ENCODE measurements around the gene CYBC1. TPM values are rescaled to one million over a fixed set of nuclear protein-coding genes. Genes with fewer than 3 reads are reported as not detected.

CYBC1 gene
- polyA plus RNA-seq, 2 of the 4 experiments (the other 2 are of a cell fraction), result 81.8 to 86.5 TPM

- ATAC-seq (no peak), FAIRE-seq (no peak), DNase-seq (ENCODE audit: low read depth in 1 of 2, low spot score in 1 of 2) (no peak)
- H3K4me2 ChIP-seq, result no peak overlapping the region
- ChIA-PET POLR2A (no interaction called here), CTCF (no interaction called here)
- H3K4me3 ChIP-seq, result no peak overlapping the region
- 88% methylated on average over 22 of the region's 22 CpGs for WGBS (ENCODE audit: missing lambda C conversion rate)
- no peak overlapping the region for H3K27ac ChIP-seq
- TF ChIP-seq ZFP36 (IDR thresholded peaks at IDR 0.05; ENCODE audit: borderline replicate concordance, partially characterized antibody) (no peak), NFE2L2 (conservative IDR thresholded peaks at IDR 0.05; ENCODE audit: low read length) (no peak), TFCP2L1 (CRISPR knock-in tag; IDR thresholded peaks at IDR 0.05) (no peak), SREBF2 (IDR thresholded peaks at IDR 0.05) (no peak), HOXB13 (CRISPR knock-in tag; IDR thresholded peaks at IDR 0.05; ENCODE audit: low read depth) (no peak), HOXB5 (CRISPR knock-in tag; IDR thresholded peaks at IDR 0.05) (no peak), MAFK (IDR thresholded peaks at IDR 0.05; ENCODE audit: partially characterized antibody) (no peak), PHF8 (IDR thresholded peaks at IDR 0.05; ENCODE audit: borderline replicate concordance, low read depth) (no peak), ZSCAN20 (CRISPR knock-in tag; IDR thresholded peaks at IDR 0.05) (no peak), KDM5A (IDR thresholded peaks at IDR 0.05) (no peak), CHD4 (IDR thresholded peaks at IDR 0.05; ENCODE audit: borderline replicate concordance) (no peak), EP300 (IDR thresholded peaks at IDR 0.05) (no peak), RARB (CRISPR knock-in tag; IDR thresholded peaks at IDR 0.05) (no peak), RFX5 (IDR thresholded peaks at IDR 0.05) (no peak)
- TF ChIP-seq, protein P1, sequence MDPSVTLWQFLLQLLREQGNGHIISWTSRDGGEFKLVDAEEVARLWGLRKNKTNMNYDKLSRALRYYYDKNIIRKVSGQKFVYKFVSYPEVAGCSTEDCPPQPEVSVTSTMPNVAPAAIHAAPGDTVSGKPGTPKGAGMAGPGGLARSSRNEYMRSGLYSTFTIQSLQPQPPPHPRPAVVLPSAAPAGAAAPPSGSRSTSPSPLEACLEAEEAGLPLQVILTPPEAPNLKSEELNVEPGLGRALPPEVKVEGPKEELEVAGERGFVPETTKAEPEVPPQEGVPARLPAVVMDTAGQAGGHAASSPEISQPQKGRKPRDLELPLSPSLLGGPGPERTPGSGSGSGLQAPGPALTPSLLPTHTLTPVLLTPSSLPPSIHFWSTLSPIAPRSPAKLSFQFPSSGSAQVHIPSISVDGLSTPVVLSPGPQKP (IDR thresholded peaks at IDR 0.05; ENCODE audit: low read depth, low read length), result no peak
- TF ChIP-seq, protein P2, sequence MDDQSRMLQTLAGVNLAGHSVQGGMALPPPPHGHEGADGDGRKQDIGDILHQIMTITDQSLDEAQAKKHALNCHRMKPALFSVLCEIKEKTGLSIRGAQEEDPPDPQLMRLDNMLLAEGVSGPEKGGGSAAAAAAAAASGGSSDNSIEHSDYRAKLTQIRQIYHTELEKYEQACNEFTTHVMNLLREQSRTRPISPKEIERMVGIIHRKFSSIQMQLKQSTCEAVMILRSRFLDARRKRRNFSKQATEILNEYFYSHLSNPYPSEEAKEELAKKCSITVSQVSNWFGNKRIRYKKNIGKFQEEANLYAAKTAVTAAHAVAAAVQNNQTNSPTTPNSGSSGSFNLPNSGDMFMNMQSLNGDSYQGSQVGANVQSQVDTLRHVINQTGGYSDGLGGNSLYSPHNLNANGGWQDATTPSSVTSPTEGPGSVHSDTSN (IDR thresholded peaks at IDR 0.05), result no peak
- no peaks in the 10 kb centered on the region for H3K4me1 ChIP-seq
- no peaks in the 10 kb centered on the region for H3K9me3 ChIP-seq
Measured at GRCh38 chr17:82440469-82440981, 10.0 kb downstream of the CYBC1 start.

- no peak for FAIRE-seq
- TF ChIP-seq JUN (IDR thresholded peaks at IDR 0.05) (peak in 1 of 2 experiments; percentile 17; a peak in 1 of 5 replicates), POLR2AphosphoS2 (conservative IDR thresholded peaks at IDR 0.05; ENCODE audit: low read length) (no peak)
- Histone ChIP-seq H3K4me2 (no peak overlapping the region), H3K4me3 (no peak overlapping the region), H3K4me1 (no peaks in the 10 kb centered on the region), H3K9me3 (no peaks in the 10 kb centered on the region), H3K27ac (no peak overlapping the region)
- no peak for DNase-seq (ENCODE audit: low read depth in 1 of 2, low spot score in 1 of 2)
- CTCF ChIA-PET, result interaction anchor here (1.2 to 2.5 kb wide), 2 partner anchors 17 to 27 kb away, joined by 3 to 9 read pairs; no protein-coding TSS in a partner anchor
- 92% methylated on average over 34 of the region's 34 CpGs for WGBS (ENCODE audit: missing lambda C conversion rate)
- POLR2A ChIA-PET, result no interaction called here
- ATAC-seq, result no peak
Measured at GRCh38 chr17:82439829-82440365, 10.7 kb downstream of the CYBC1 start.

- ATAC-seq (no peak), FAIRE-seq (no peak), DNase-seq (ENCODE audit: low read depth in 1 of 2, low spot score in 1 of 2) (no peak)
- 93% methylated on average over 25 of the region's 29 CpGs for WGBS (ENCODE audit: missing lambda C conversion rate)
- Histone ChIP-seq H3K4me1 (no peaks in the 10 kb centered on the region), H3K9me3 (no peaks in the 10 kb centered on the region), H3K27ac (no peak overlapping the region), H3K4me2 (no peak overlapping the region), H3K4me3 (no peak overlapping the region)
- ChIA-PET CTCF (interaction anchor here (1.1 to 2.5 kb wide), 4 partner anchors 11 to 27 kb away, joined by 3 to 9 read pairs (median 4); no protein-coding TSS in a partner anchor), POLR2A (interaction anchor here (1.7 kb wide), 1 partner anchor 12 kb away, joined by 5 read pairs; no protein-coding TSS in a partner anchor)
- TF ChIP-seq HES2 (IDR thresholded peaks at IDR 0.05) (no peak), REST (IDR thresholded peaks at IDR 0.05) (no peak), ZSCAN20 (CRISPR knock-in tag; IDR thresholded peaks at IDR 0.05) (no peak), CBX2 (IDR thresholded peaks at IDR 0.05; ENCODE audit: borderline replicate concordance, low read depth) (no peak), HEYL (CRISPR knock-in tag; IDR thresholded peaks at IDR 0.05) (no peak), HOXB5 (CRISPR knock-in tag; IDR thresholded peaks at IDR 0.05) (no peak), RCOR1 (IDR thresholded peaks at IDR 0.05; ENCODE audit: low read depth, low read length) (no peak), POLR2AphosphoS2 (conservative IDR thresholded peaks at IDR 0.05; ENCODE audit: low read length) (no peak), PHF8 (IDR thresholded peaks at IDR 0.05; ENCODE audit: borderline replicate concordance, low read depth) (no peak), MAFK (IDR thresholded peaks at IDR 0.05; ENCODE audit: partially characterized antibody) (no peak), NR3C1 (IDR thresholded peaks at IDR 0.05) (no peak)
- TF ChIP-seq, protein P1 (IDR thresholded peaks at IDR 0.05; ENCODE audit: low read depth, low read length), result no peak
Measured at GRCh38 chr17:82439194-82439828, 11.2 kb downstream of the CYBC1 start.
